ENCODE measurements around the gene CEACAM21.
"Not testable (repeated sequence)": the region's sequence is repeated elsewhere in the genome, so short reads cannot be mapped to it uniquely, and the experiment has no call there.

Gene CEACAM21

GRCh38 chr19:41551212-41551610 is 24.8 kb upstream of the CEACAM21 start:
- DNase-seq: no peak

GRCh38 chr19:41551711-41552110 is 24.3 kb upstream of the CEACAM21 start:
- no peak for DNase-seq

GRCh38 chr19:41552558-41552957 is 23.4 kb upstream of the CEACAM21 start:
- DNase-seq: no peak

- no peak for DNase-seq
These were observed 22.2 kb upstream of the CEACAM21 start for GRCh38 chr19:41553804-41554203.

GRCh38 chr19:41554907-41555306 is 21.1 kb upstream of the CEACAM21 start:
- DNase-seq: peak; percentile 79

- peak; percentile 25 for DNase-seq
These were observed 20.2 kb upstream of the CEACAM21 start for GRCh38 chr19:41555748-41556147.

- DNase-seq: peak; percentile 73
These were observed 12.0 kb upstream of the CEACAM21 start for GRCh38 chr19:41563854-41564514.

- no peak for DNase-seq
These were observed 11.2 kb upstream of the CEACAM21 start for GRCh38 chr19:41564515-41565378.

GRCh38 chr19:41565379-41565720 is 10.6 kb upstream of the CEACAM21 start:
- DNase-seq: no peak

- DNase-seq: no peak
These were observed 10.0 kb upstream of the CEACAM21 start for GRCh38 chr19:41566001-41566400.

GRCh38 chr19:41569481-41570150 is 6.3 kb upstream of the CEACAM21 start:
- DNase-seq: no peak

- DNase-seq: no peak
These were observed 5.8 kb upstream of the CEACAM21 start for GRCh38 chr19:41570179-41570578.

GRCh38 chr19:41570639-41571112 is 5.3 kb upstream of the CEACAM21 start:
- peak; percentile 87 for DNase-seq

GRCh38 chr19:41577144-41577830 is 1.3 kb downstream of the CEACAM21 start:
- DNase-seq: no peak

GRCh38 chr19:41577833-41578232 is 1.9 kb downstream of the CEACAM21 start:
- no peak for DNase-seq

GRCh38 chr19:41578886-41579285 is 2.9 kb downstream of the CEACAM21 start:
- no peak for DNase-seq

- DNase-seq: not testable (repeated sequence)
These were observed 5.1 kb downstream of the CEACAM21 start for GRCh38 chr19:41581068-41581467.

GRCh38 chr19:41582577-41583182 is 6.7 kb downstream of the CEACAM21 start:
- not testable (repeated sequence) for DNase-seq

GRCh38 chr19:41584260-41584810 is 8.4 kb downstream of the CEACAM21 start:
- no peak for DNase-seq

- DNase-seq: no peak
These were observed 9.0 kb downstream of the CEACAM21 start for GRCh38 chr19:41584931-41585330.

GRCh38 chr19:41586064-41586463 is 10.1 kb downstream of the CEACAM21 start:
- DNase-seq: no peak

Measured in CD4-positive, alpha-beta T cell treated with Interleukin-10 for 1 hour (primary cell).